H1 (cell line): ENCODE results near the gene PDGFA. TPM values are rescaled to one million over a fixed set of nuclear protein-coding genes. Genes with fewer than 3 reads are reported as not detected.

Experiments used
- CBX8 ChIP-seq: fragments of 300-800, 300-1000 bp; sonication (generic); IDR thresholded peaks from 2 replicates; pipeline ENCODE4 v1.7.1; 2016; ENCODE audit warnings: low read depth, low read length, borderline replicate concordance
- GABPA ChIP-seq: IDR thresholded peaks from 2 replicates; pipeline ENCODE4 v1.6.1; 2011; ENCODE audit warnings: mild to moderate bottlenecking, low read length, moderate library complexity, borderline replicate concordance; ENCODE audit not compliant: insufficient read depth
- KDM4A ChIP-seq: IDR thresholded peaks from one replicate; pipeline ENCODE4 v1.7.1; 2012; ENCODE audit warnings: low read depth, mild to moderate bottlenecking, moderate library complexity, low read length, inconsistent platforms; ENCODE audit not compliant: severe bottlenecking
- RXRA ChIP-seq: IDR thresholded peaks from 2 replicates; pipeline ENCODE4 v1.6.1; 2011; ENCODE audit warnings: low read depth, mild to moderate bottlenecking, low read length, moderate library complexity; ENCODE audit not compliant: insufficient read depth
- SUZ12 ChIP-seq: fragments of 200-600 bp; sonication (generic); IDR thresholded peaks from 2 replicates; pipeline ENCODE4 v1.6.1; 2012; ENCODE audit warnings: mild to moderate bottlenecking, inconsistent platforms, low read length, moderate library complexity, mixed read lengths
- polyA plus RNA-seq, 7 experiments: library from polyadenylated mRNA; depleted of rRNA in 3 of 7; stranded (reverse) in 5 of 7; unstranded in 2 of 7; fragments of >200 nt in 5 of 7; fragments of 200-250 nt in 2 of 7; gene quantifications; 1 replicate in 5 of 7; 2 replicates in 1 of 7; 4 replicates in 1 of 7; pipeline versions ENCODE4 v1.2.1 to v1.2.3, GENCODE V29; 2011 to 2013; ENCODE audit warnings: missing spikeins in 2 of 7, mixed read lengths in 2 of 7
- total RNA-seq: library from RNA; stranded (reverse); fragmentation: NEBNext Ultra II Directional; extraction: Animal tissue kit (Norgen Biotek cat#: 25700); gene quantifications from 2 replicates; pipeline ENCODE4 v1.2.1, GENCODE V29; 2021
- TF ChIP-seq, protein P1 (sequence below): fragments of 300-600 bp; sonication (generic); IDR thresholded peaks from 2 replicates; pipeline ENCODE4 v1.7.1; 2012; ENCODE audit warnings: low read length, moderate library complexity, mild to moderate bottlenecking, inconsistent platforms; ENCODE audit not compliant: insufficient replicate concordance
- TF ChIP-seq, protein P2 (sequence below): IDR thresholded peaks from 2 replicates; pipeline ENCODE4 v1.6.1; 2012; ENCODE audit warnings: low read length, inconsistent platforms

Gene PDGFA
- total and polyA plus RNA-seq, 2 of the 8 experiments (the other 6 are each of a cell fraction or from before 2014, with no cell fraction given), result 21.1 to 43.0 TPM

DNA sequence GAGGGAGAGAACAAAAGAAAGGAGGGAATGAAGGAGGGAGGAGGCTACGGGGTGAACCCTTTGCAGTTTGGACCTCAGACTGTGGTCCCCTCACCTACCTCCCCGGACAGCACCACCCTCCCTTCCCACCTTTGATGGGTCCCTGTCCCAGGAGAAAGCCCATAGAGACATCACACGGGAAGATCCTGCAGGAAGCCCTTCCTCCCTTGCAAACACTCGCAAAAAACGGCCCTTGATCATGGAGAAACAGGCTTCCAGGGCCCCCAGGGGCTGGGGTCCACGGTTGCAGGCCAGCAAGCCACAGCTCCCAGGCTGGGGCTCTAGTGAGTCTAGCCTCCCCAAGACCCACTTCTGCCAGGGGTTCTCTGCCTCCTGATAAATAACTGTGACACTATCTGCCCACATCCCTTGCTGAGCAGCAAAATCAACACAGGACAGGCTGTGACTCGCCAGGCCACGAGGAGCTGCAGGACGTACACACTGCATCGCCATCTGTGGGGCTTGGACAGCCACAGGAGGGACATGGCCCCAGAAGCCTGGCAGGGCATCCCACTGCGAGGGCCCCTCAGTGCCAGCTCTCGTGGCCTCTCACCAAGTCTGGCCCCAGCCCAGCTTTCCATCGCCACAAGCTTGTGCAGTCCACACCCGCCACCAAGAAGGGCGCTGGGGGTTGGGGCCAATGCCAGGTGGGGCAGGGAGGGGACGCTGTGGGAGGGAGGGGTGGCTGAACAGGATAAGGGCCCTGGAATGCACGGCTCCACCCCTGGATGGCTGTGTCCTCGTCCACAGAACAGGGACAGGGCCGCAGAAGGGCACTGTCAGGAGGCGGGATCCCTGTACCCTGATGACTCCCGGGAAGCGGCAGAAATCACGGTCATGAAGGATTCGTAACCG is 34.2 kb downstream of the PDGFA start (continued):
- TF ChIP-seq, protein P1, sequence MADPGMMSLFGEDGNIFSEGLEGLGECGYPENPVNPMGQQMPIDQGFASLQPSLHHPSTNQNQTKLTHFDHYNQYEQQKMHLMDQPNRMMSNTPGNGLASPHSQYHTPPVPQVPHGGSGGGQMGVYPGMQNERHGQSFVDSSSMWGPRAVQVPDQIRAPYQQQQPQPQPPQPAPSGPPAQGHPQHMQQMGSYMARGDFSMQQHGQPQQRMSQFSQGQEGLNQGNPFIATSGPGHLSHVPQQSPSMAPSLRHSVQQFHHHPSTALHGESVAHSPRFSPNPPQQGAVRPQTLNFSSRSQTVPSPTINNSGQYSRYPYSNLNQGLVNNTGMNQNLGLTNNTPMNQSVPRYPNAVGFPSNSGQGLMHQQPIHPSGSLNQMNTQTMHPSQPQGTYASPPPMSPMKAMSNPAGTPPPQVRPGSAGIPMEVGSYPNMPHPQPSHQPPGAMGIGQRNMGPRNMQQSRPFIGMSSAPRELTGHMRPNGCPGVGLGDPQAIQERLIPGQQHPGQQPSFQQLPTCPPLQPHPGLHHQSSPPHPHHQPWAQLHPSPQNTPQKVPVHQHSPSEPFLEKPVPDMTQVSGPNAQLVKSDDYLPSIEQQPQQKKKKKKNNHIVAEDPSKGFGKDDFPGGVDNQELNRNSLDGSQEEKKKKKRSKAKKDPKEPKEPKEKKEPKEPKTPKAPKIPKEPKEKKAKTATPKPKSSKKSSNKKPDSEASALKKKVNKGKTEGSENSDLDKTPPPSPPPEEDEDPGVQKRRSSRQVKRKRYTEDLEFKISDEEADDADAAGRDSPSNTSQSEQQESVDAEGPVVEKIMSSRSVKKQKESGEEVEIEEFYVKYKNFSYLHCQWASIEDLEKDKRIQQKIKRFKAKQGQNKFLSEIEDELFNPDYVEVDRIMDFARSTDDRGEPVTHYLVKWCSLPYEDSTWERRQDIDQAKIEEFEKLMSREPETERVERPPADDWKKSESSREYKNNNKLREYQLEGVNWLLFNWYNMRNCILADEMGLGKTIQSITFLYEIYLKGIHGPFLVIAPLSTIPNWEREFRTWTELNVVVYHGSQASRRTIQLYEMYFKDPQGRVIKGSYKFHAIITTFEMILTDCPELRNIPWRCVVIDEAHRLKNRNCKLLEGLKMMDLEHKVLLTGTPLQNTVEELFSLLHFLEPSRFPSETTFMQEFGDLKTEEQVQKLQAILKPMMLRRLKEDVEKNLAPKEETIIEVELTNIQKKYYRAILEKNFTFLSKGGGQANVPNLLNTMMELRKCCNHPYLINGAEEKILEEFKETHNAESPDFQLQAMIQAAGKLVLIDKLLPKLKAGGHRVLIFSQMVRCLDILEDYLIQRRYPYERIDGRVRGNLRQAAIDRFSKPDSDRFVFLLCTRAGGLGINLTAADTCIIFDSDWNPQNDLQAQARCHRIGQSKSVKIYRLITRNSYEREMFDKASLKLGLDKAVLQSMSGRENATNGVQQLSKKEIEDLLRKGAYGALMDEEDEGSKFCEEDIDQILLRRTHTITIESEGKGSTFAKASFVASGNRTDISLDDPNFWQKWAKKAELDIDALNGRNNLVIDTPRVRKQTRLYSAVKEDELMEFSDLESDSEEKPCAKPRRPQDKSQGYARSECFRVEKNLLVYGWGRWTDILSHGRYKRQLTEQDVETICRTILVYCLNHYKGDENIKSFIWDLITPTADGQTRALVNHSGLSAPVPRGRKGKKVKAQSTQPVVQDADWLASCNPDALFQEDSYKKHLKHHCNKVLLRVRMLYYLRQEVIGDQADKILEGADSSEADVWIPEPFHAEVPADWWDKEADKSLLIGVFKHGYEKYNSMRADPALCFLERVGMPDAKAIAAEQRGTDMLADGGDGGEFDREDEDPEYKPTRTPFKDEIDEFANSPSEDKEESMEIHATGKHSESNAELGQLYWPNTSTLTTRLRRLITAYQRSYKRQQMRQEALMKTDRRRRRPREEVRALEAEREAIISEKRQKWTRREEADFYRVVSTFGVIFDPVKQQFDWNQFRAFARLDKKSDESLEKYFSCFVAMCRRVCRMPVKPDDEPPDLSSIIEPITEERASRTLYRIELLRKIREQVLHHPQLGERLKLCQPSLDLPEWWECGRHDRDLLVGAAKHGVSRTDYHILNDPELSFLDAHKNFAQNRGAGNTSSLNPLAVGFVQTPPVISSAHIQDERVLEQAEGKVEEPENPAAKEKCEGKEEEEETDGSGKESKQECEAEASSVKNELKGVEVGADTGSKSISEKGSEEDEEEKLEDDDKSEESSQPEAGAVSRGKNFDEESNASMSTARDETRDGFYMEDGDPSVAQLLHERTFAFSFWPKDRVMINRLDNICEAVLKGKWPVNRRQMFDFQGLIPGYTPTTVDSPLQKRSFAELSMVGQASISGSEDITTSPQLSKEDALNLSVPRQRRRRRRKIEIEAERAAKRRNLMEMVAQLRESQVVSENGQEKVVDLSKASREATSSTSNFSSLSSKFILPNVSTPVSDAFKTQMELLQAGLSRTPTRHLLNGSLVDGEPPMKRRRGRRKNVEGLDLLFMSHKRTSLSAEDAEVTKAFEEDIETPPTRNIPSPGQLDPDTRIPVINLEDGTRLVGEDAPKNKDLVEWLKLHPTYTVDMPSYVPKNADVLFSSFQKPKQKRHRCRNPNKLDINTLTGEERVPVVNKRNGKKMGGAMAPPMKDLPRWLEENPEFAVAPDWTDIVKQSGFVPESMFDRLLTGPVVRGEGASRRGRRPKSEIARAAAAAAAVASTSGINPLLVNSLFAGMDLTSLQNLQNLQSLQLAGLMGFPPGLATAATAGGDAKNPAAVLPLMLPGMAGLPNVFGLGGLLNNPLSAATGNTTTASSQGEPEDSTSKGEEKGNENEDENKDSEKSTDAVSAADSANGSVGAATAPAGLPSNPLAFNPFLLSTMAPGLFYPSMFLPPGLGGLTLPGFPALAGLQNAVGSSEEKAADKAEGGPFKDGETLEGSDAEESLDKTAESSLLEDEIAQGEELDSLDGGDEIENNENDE, result no peak
- TF ChIP-seq RXRA (no peak), CBX8 (no peak), GABPA (no peak), KDM4A (no peak), SUZ12 (no peak)
- TF ChIP-seq, protein P2, sequence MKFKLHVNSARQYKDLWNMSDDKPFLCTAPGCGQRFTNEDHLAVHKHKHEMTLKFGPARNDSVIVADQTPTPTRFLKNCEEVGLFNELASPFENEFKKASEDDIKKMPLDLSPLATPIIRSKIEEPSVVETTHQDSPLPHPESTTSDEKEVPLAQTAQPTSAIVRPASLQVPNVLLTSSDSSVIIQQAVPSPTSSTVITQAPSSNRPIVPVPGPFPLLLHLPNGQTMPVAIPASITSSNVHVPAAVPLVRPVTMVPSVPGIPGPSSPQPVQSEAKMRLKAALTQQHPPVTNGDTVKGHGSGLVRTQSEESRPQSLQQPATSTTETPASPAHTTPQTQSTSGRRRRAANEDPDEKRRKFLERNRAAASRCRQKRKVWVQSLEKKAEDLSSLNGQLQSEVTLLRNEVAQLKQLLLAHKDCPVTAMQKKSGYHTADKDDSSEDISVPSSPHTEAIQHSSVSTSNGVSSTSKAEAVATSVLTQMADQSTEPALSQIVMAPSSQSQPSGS, result no peak
